Fibroblast of the aortic adventitia (primary cell): ENCODE measurements around the gene SETBP1. TPM values are rescaled to one million over a fixed set of nuclear protein-coding genes. Genes with fewer than 3 reads are reported as not detected.

Experiments
- DNase-seq: peaks from one replicate; pipeline ENCODE4 v3.0.0-alpha.2; 2010; ENCODE audit warnings: low read depth
- H3K4me3 ChIP-seq: 2 replicates; pipeline ENCODE4 v1.5.1; 2011; ENCODE audit warnings: low read depth, mild to moderate bottlenecking, control low read depth, low read length, moderate library complexity
- total RNA-seq: library from RNA; depleted of rRNA; stranded (reverse); fragments of >200 nt; gene quantifications from 2 replicates; pipeline ENCODE4 v1.2.3, GENCODE V29; 2012; ENCODE audit warnings: low replicate concordance
- TF ChIP-seq, protein P1 (sequence below): IDR thresholded peaks from 2 replicates; pipeline ENCODE4 v1.5.1; 2011; ENCODE audit warnings: mild to moderate bottlenecking, low read length, control low read depth, inconsistent platforms; ENCODE audit not compliant: insufficient read depth

The SETBP1 gene
- total RNA-seq, 1 donor, result 10.5 TPM

- no peak for DNase-seq
- TF ChIP-seq, protein P1, sequence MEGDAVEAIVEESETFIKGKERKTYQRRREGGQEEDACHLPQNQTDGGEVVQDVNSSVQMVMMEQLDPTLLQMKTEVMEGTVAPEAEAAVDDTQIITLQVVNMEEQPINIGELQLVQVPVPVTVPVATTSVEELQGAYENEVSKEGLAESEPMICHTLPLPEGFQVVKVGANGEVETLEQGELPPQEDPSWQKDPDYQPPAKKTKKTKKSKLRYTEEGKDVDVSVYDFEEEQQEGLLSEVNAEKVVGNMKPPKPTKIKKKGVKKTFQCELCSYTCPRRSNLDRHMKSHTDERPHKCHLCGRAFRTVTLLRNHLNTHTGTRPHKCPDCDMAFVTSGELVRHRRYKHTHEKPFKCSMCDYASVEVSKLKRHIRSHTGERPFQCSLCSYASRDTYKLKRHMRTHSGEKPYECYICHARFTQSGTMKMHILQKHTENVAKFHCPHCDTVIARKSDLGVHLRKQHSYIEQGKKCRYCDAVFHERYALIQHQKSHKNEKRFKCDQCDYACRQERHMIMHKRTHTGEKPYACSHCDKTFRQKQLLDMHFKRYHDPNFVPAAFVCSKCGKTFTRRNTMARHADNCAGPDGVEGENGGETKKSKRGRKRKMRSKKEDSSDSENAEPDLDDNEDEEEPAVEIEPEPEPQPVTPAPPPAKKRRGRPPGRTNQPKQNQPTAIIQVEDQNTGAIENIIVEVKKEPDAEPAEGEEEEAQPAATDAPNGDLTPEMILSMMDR, result no peak
Measured at GRCh38 chr18:44851856-44852621, 171.4 kb downstream of the SETBP1 start.

GRCh38 chr18:44852818-44853217, 172.1 kb downstream of the SETBP1 start:
- TF ChIP-seq, protein P1, result no peak
- no peak overlapping the region for H3K4me3 ChIP-seq
- DNase-seq, result peak; percentile 39

More at GRCh38 chr18:44851856-44852621, 171.4 kb downstream of the SETBP1 start:
- H3K4me3 ChIP-seq, result no peak overlapping the region

DNA sequence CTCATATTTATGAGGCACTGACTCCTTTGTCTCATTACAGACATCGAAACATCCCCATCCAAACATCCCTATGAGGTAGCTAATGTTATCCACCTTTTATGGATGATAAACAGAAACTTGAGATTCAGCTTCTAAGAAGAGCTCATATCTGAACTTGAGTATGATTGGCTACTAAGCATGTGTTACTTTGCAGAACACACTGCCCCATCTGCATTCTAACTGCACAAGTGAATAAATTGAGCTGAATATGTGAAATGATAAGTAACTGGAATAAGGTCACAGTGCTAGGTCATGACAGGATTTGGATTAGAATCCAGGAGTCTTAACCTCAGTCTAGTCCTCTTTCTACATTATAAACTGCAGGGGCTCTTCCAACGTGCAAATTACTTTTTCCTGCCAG, 172.7 kb downstream of the SETBP1 start:
- TF ChIP-seq, protein P1, result no peak
- no peak for DNase-seq
- H3K4me3 ChIP-seq, result no peak overlapping the region

DNA sequence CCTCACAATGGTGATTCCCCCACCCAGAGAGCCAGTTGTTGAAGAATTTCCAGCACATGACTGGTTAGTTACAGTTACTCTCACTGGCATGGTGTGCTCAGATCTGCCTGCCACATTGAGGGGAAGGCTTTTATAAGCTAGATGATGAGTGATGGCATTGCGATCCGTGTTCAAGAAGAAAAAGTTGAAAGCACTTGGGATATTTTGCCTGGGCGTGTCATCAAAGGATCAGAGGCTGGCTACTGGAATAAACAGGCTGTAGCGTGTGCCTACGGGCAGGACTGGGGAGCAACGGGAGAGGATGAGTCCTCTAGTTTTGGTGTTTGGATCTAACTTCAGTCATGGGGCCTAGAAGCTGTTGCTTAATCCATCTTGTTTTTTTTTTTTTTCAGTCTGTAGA, 175.0 kb downstream of the SETBP1 start:
- DNase-seq, result no peak
- H3K4me3 ChIP-seq, result no peak overlapping the region
- TF ChIP-seq, protein P1, result no peak

DNA sequence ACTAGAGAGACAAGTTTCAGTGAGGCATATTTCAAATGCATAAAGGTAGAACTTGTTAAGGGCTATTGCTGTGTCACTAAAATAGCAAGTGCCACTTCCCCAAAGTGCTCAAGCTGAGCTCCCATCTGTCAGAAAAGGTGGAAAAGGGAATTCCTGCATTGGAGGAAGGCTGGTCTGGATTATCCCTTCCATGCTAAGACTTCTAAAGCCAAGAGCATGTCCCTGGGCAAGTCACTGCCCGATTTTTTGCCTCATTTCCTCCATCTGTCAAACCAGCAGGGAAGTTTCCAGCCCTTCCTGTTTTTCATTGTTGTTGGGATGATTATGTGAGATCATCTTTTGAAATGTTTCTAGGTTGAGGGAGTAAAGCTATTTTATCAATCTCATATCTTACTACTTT, 175.5 kb downstream of the SETBP1 start:
- no peak for DNase-seq
- H3K4me3 ChIP-seq, result no peak overlapping the region
- TF ChIP-seq, protein P1, result no peak

- DNase-seq, result no peak
- H3K4me3 ChIP-seq, result no peak overlapping the region
- TF ChIP-seq, protein P1, result no peak
Measured at GRCh38 chr18:44857081-44857480, 176.4 kb downstream of the SETBP1 start.
